ENCODE data around the gene SPTBN4.

- TF ChIP-seq REST (IDR thresholded peaks at IDR 0.05; ENCODE audit: low read depth, low read length) (no peak), POLR2AphosphoS5 (IDR thresholded peaks at IDR 0.05; ENCODE audit: low read depth, low read length) (no peak), MAX (IDR thresholded peaks at IDR 0.05; ENCODE audit: low read depth) (no peak), CTCF (IDR thresholded peaks at IDR 0.05) (no peak), NRF1 (IDR thresholded peaks at IDR 0.05; ENCODE audit: low read depth, low read length) (no peak), TCF12 (IDR thresholded peaks at IDR 0.05) (no peak), EZH2phosphoT487 (IDR thresholded peaks at IDR 0.05; ENCODE audit: borderline replicate concordance, low read depth) (no peak), MEF2A (IDR thresholded peaks at IDR 0.05; ENCODE audit: borderline replicate concordance, low read depth) (no peak), ZBTB33 (IDR thresholded peaks at IDR 0.05; ENCODE audit: borderline replicate concordance, low read depth) (no peak)
Observed at GRCh38 chr19:40419066-40419612, 47.7 kb upstream of the SPTBN4 start.
